LNCaP clone FGC (cell line): Measurements from ENCODE around the gene PCDH9.

Source experiments
- DNase-seq: peaks from one replicate; pipeline ENCODE4 v3.0.0-alpha.2; 2011; ENCODE audit warnings: low read depth
- H3K4me3 ChIP-seq: 2 replicates; pipeline ENCODE4 v1.5.1; 2011; ENCODE audit warnings: mild to moderate bottlenecking, low read depth, low read length, control low read depth
- CTCF ChIP-seq: IDR thresholded peaks from 2 replicates; pipeline ENCODE4 v1.5.1; 2012; ENCODE audit warnings: mild to moderate bottlenecking; ENCODE audit not compliant: control insufficient read depth, insufficient read depth; ENCODE audit errors: extremely low read depth

Gene PCDH9

GRCh38 chr13:67052550-67053490 is 177.3 kb downstream of the PCDH9 start:
- DNase-seq = no peak
- no peak overlapping the region for H3K4me3 ChIP-seq
- TF ChIP-seq CTCF = no peak

GRCh38 chr13:67049744-67050143 is 180.4 kb downstream of the PCDH9 start:
- DNase-seq = no peak
- no peak overlapping the region for H3K4me3 ChIP-seq
- no peak for TF ChIP-seq CTCF

GRCh38 chr13:67048821-67049150 is 181.3 kb downstream of the PCDH9 start:
- no peak for DNase-seq
- no peak overlapping the region for H3K4me3 ChIP-seq
- TF ChIP-seq CTCF = no peak

GRCh38 chr13:67048084-67048820 is 181.9 kb downstream of the PCDH9 start:
- DNase-seq = no peak
- no peak overlapping the region for H3K4me3 ChIP-seq
- TF ChIP-seq CTCF = no peak

- DNase-seq = no peak
- TF ChIP-seq CTCF = no peak
- H3K4me3 ChIP-seq = no peak overlapping the region
These were observed 184.8 kb downstream of the PCDH9 start for GRCh38 chr13:67045357-67045756.

- no peak overlapping the region for H3K4me3 ChIP-seq
- DNase-seq = no peak
- no peak for TF ChIP-seq CTCF
These were observed 186.2 kb downstream of the PCDH9 start for GRCh38 chr13:67043901-67044300.
